ENCODE measurements around the gene MARVELD3. TPM values are rescaled to one million over a fixed set of nuclear protein-coding genes. Genes with fewer than 3 reads are reported as not detected.

Gene MARVELD3
- total RNA-seq, 1 experiment from 2014 or later: 51.7 TPM

DNA sequence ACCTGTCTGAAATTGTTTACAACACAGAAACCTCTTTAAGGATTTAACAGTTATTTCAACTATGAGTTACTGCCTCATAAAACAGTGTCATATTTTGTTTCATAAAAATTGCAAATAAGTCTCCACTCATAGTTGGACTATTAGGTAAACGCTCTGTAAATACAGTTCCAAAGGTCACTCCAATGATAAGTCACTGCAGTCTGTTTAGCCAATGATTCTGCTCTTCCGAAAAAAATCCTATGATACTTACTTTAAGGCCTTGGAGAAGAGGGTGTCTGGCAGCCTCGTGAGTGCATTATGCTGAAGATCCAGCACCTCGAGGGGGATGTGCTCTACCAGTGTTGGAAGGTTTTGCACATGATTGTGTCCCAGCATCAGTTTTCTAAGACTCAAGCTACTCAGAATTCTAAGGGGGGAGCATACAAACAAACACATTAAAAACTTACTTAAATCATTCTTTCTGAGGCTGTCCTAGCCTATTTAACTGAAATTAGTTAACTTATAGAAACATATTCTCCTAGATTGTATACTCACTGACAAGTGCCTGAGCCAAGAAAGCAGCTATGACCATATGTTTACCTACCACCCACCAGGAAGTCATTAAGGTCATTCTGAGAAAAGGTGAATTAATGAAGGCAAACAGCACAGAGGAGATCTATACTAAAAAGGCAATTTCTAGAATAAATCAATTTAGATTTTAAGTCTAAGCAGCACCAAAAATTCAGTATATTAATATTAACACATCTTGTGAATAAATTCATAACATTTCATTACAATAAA lies 41.1 kb downstream of the MARVELD3 start:
- Mint-ChIP-seq H3K4me3 (ENCODE audit: unreplicated experiment) (peak overlapping the region; percentile 60), H3K4me1 (ENCODE audit: low read depth, unreplicated experiment) (peaks cover 51% of the 10 kb centered on the region), H3K27ac (ENCODE audit: unreplicated experiment) (peak overlapping the region; percentile 84), H3K36me3 (ENCODE audit: insufficient read depth, unreplicated experiment) (peaks cover 50% of the 10 kb centered on the region), H3K27me3 (ENCODE audit: insufficient read depth, unreplicated experiment) (no peaks in the 10 kb centered on the region), H3K9me3 (ENCODE audit: unreplicated experiment) (no peaks in the 10 kb centered on the region)
- intact Hi-C loops (cut with micrococcal nuclease; ENCODE audit: unreplicated experiment): loop anchor here (2.0 kb wide), 1 partner anchor 56 kb away; no protein-coding TSS in a partner anchor
- DNase-seq: peak; percentile 62
- BruUV-seq (replicated peaks): TSS peak; percentile 74
- Histone ChIP-seq H3K9me3 (no peaks in the 10 kb centered on the region), H3K4me1 (peaks cover 58% of the 10 kb centered on the region), H3K4me3 (ENCODE audit: low read depth, low read length) (no peak overlapping the region), H3K27me3 (replicated peaks; ENCODE audit: control insufficient read depth, insufficient read depth, low read length) (no peaks in the 10 kb centered on the region), H3K36me3 (ENCODE audit: control insufficient read depth, insufficient read depth, low read length) (no peaks in the 10 kb centered on the region)
- TF ChIP-seq, protein P1, sequence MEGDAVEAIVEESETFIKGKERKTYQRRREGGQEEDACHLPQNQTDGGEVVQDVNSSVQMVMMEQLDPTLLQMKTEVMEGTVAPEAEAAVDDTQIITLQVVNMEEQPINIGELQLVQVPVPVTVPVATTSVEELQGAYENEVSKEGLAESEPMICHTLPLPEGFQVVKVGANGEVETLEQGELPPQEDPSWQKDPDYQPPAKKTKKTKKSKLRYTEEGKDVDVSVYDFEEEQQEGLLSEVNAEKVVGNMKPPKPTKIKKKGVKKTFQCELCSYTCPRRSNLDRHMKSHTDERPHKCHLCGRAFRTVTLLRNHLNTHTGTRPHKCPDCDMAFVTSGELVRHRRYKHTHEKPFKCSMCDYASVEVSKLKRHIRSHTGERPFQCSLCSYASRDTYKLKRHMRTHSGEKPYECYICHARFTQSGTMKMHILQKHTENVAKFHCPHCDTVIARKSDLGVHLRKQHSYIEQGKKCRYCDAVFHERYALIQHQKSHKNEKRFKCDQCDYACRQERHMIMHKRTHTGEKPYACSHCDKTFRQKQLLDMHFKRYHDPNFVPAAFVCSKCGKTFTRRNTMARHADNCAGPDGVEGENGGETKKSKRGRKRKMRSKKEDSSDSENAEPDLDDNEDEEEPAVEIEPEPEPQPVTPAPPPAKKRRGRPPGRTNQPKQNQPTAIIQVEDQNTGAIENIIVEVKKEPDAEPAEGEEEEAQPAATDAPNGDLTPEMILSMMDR (IDR thresholded peaks at IDR 0.05; ENCODE audit: insufficient read depth in 1 of 2, low read depth in 1 of 2, low read length in 1 of 2, severe bottlenecking in 1 of 2, unreplicated experiment in 1 of 2): no peak
- POLR2A ChIA-PET: no interaction called here
- CTCF ChIA-PET: interaction anchor here (1.1 kb wide), 1 partner anchor 102 kb away, joined by 3 read pairs; no protein-coding TSS in a partner anchor

DNA sequence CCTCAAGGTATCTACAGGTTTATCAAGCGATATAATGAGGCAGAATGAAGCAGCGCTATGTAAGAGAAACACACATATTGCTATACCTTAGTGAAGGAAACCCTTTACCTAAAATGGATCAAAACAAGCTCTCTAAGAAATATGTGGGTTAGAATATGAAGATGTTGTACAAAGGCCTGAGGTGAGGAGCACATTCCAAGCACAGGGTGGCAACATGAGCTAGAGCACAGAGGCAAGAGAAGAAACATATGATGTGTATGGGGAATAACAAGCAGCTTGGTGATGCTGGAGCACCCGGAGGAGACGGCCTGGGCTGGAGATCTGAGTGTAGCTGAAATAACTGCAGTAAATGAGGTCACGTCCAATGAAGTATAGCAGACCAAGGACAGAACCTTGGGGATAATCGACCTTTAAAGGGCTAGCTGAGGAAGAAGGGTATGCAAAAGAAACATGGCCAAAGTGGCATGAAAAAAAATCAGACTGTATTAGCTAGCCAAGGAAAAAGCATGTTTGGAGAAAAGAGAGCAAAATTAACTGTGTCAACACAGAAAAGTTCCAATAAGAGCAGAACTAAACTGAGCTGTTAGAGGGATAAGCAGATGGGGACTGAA lies 44.0 kb downstream of the MARVELD3 start:
- peaks cover 30% of the 10 kb centered on the region for H3K36me3 Mint-ChIP-seq (ENCODE audit: insufficient read depth, unreplicated experiment)
- peak overlapping the region; percentile 23 for H3K27ac Mint-ChIP-seq (ENCODE audit: unreplicated experiment)
- H3K9me3 Mint-ChIP-seq (ENCODE audit: unreplicated experiment): no peaks in the 10 kb centered on the region
- ChIA-PET POLR2A (interaction anchor here (0.6 kb wide), 1 partner anchor 139 kb away, joined by 3 read pairs; the partner anchor contains the start of gene AP1G1), CTCF (interaction anchor here (0.5 to 1.3 kb wide), 6 partner anchors 19 to 292 kb away, joined by 3 to 6 read pairs (median 4); partner anchors contain the start of gene MARVELD3)
- no TSS peak for BruUV-seq (replicated peaks)
- DNase-seq: peak in 1 of 2 experiments; percentile 27
- no peaks in the 10 kb centered on the region for H3K36me3 ChIP-seq (ENCODE audit: control insufficient read depth, insufficient read depth, low read length)
- no peak overlapping the region for H3K4me3 ChIP-seq (ENCODE audit: low read depth, low read length)
- H3K4me1 ChIP-seq: peaks cover 58% of the 10 kb centered on the region
- H3K4me1 Mint-ChIP-seq (ENCODE audit: low read depth, unreplicated experiment): peaks cover 45% of the 10 kb centered on the region
- no peaks in the 10 kb centered on the region for H3K27me3 Mint-ChIP-seq (ENCODE audit: insufficient read depth, unreplicated experiment)
- intact Hi-C loops (cut with micrococcal nuclease; ENCODE audit: unreplicated experiment): loop anchor here (1.0 kb wide), 1 partner anchor 76 kb away; no protein-coding TSS in a partner anchor
- no peak overlapping the region for H3K4me3 Mint-ChIP-seq (ENCODE audit: unreplicated experiment)
- no peaks in the 10 kb centered on the region for H3K27me3 ChIP-seq (replicated peaks; ENCODE audit: control insufficient read depth, insufficient read depth, low read length)
- TF ChIP-seq, protein P1 (IDR thresholded peaks at IDR 0.05; ENCODE audit: insufficient read depth in 1 of 2, low read depth in 1 of 2, low read length in 1 of 2, severe bottlenecking in 1 of 2, unreplicated experiment in 1 of 2): peak in 1 of 2 experiments; percentile 35
- no peaks in the 10 kb centered on the region for H3K9me3 ChIP-seq

DNA sequence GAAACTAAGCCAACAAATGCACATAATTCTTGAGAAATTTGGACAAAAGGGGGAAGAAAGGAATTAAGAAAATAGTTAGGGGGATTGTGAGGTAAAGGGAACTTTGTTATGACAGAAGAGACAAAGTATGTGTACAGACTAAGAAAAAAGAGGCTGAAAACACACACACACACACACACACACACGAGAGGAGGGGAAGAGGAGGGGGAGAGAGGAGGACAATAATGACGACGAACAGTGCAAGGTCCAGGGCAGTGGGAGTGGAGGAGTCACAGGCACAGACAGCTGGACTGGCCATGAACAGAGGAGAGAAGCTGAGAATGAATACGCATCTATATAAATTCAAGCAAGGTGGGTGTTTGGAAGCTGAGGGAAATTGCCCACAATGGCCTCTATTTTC lies 44.6 kb downstream of the MARVELD3 start:
- POLR2A ChIA-PET: interaction anchor here (0.6 kb wide), 1 partner anchor 138 kb away, joined by 3 read pairs; the partner anchor contains the start of gene AP1G1
- TF ChIP-seq, protein P1 (IDR thresholded peaks at IDR 0.05; ENCODE audit: insufficient read depth in 1 of 2, low read depth in 1 of 2, low read length in 1 of 2, severe bottlenecking in 1 of 2, unreplicated experiment in 1 of 2): no peak
- peaks cover 35% of the 10 kb centered on the region for H3K36me3 Mint-ChIP-seq (ENCODE audit: insufficient read depth, unreplicated experiment)
- Histone ChIP-seq H3K36me3 (ENCODE audit: control insufficient read depth, insufficient read depth, low read length) (no peaks in the 10 kb centered on the region), H3K4me3 (ENCODE audit: low read depth, low read length) (no peak overlapping the region), H3K9me3 (no peaks in the 10 kb centered on the region), H3K4me1 (peaks cover 54% of the 10 kb centered on the region), H3K27me3 (replicated peaks; ENCODE audit: control insufficient read depth, insufficient read depth, low read length) (no peaks in the 10 kb centered on the region)
- no peaks in the 10 kb centered on the region for H3K9me3 Mint-ChIP-seq (ENCODE audit: unreplicated experiment)
- CTCF ChIA-PET: interaction anchor here (0.5 to 1.3 kb wide), 6 partner anchors 20 to 291 kb away, joined by 3 to 6 read pairs (median 4); partner anchors contain the start of gene MARVELD3
- peak overlapping the region; percentile 4 for H3K4me3 Mint-ChIP-seq (ENCODE audit: unreplicated experiment)
- intact Hi-C loops (cut with micrococcal nuclease; ENCODE audit: unreplicated experiment): loop anchor here (1.0 kb wide), 1 partner anchor 76 kb away; no protein-coding TSS in a partner anchor
- BruUV-seq (replicated peaks): no TSS peak
- peaks cover 45% of the 10 kb centered on the region for H3K4me1 Mint-ChIP-seq (ENCODE audit: low read depth, unreplicated experiment)
- peak; percentile 49 to 54 for DNase-seq
- H3K27me3 Mint-ChIP-seq (ENCODE audit: insufficient read depth, unreplicated experiment): no peaks in the 10 kb centered on the region
- H3K27ac Mint-ChIP-seq (ENCODE audit: unreplicated experiment): peak overlapping the region; percentile 23

Data from Caco-2 (cell line).